AG20443 (cell line): ENCODE results near the gene SPATA31A7.
"Not testable (repeated sequence)": the region's sequence is repeated elsewhere in the genome, so short reads cannot be mapped to it uniquely, and the experiment has no call there.

ENCODE experiments used
- DNase-seq: peaks from one replicate; pipeline ENCODE4 v3.0.0; 2012; ENCODE audit warnings: low spot score, mixed read lengths

SPATA31A7 gene

GRCh38 chr9:61189736-61190135 lies at the start of gene SPATA31A7:
TSS of gene SPATA31A7 (plus strand) at chr9:61190036. CDS start at chr9:61190065, 29 bp downstream.
- DNase-seq = not testable (repeated sequence)

GRCh38 chr9:61226438-61226837 lies 36.6 kb downstream of the SPATA31A7 start:
- not testable (repeated sequence) for DNase-seq
